HepG2 (cell line): ENCODE results near the gene SAPCD1. TPM values are rescaled to one million over a fixed set of nuclear protein-coding genes. Genes with fewer than 3 reads are reported as not detected.
A peak's percentile ranks its signal among the peaks of the same experiment; 100 is the strongest.

Experiments used
- CBX1 ChIP-seq: IDR thresholded peaks from one replicate; pipeline ENCODE4 v1.6.1; 2016; ENCODE audit warnings: antibody characterized with exemption, low read depth
- FOXC1 ChIP-seq: sonication (generic); formaldehyde crosslinking; IDR thresholded peaks from 2 replicates; pipeline ENCODE4 v1.8.0; 2022; ENCODE audit warnings: mild to moderate bottlenecking, missing genetic modification reagents, borderline replicate concordance
- KDM2A ChIP-seq: sonication (generic); formaldehyde crosslinking; IDR thresholded peaks from 2 replicates; pipeline ENCODE4 v1.4.0; 2020; ENCODE audit warnings: low read depth, missing genetic modification reagents, borderline replicate concordance
- NRL ChIP-seq: sonication (generic); formaldehyde crosslinking; IDR thresholded peaks from 2 replicates; pipeline ENCODE4 v1.5.0; 2020; ENCODE audit warnings: missing genetic modification reagents, mild to moderate bottlenecking, moderate library complexity, borderline replicate concordance
- PCBP2 ChIP-seq: fragments of 200-400 bp; formaldehyde crosslinking; optimal IDR thresholded peaks from 2 replicates; pipeline ENCODE3; 2018; ENCODE audit warnings: low read length, low read depth; ENCODE audit not compliant: poor library complexity, severe bottlenecking
- RBM22 ChIP-seq: fragments of 200-400 bp; formaldehyde crosslinking; optimal IDR thresholded peaks from 2 replicates; pipeline ENCODE3; 2017; ENCODE audit warnings: mild to moderate bottlenecking, low read length, moderate library complexity
- SNRNP70 ChIP-seq: fragments of 200-400 bp; formaldehyde crosslinking; IDR thresholded peaks from 2 replicates; pipeline ENCODE4 v1.6.1; 2017; ENCODE audit warnings: mild to moderate bottlenecking, low read depth, low read length, moderate library complexity
- SOX6 ChIP-seq, 2 experiments: fragments of 450-650 bp in 1 of 2; sonication (generic) in 1 of 2; formaldehyde crosslinking in 1 of 2; IDR thresholded peaks; 2 replicates each; pipeline versions ENCODE4 v1.4.0 to v1.6.1; 2017 to 2020; ENCODE audit warnings: antibody characterized with exemption in 1 of 2, mild to moderate bottlenecking in 1 of 2, missing genetic modification reagents in 1 of 2
- TBX3 ChIP-seq: fragments of 450-650 bp; IDR thresholded peaks from 2 replicates; pipeline ENCODE4 v1.6.1; 2017; ENCODE audit warnings: antibody characterized with exemption, mild to moderate bottlenecking, inconsistent platforms, borderline replicate concordance
- TCF7 ChIP-seq: sonication (generic); IDR thresholded peaks from 2 replicates; pipeline ENCODE4 v1.6.1; 2016; ENCODE audit warnings: antibody characterized with exemption, low read depth
- ZFP90 ChIP-seq: sonication (generic); formaldehyde crosslinking; IDR thresholded peaks from 2 replicates; pipeline ENCODE4 v1.8.0; 2022; ENCODE audit warnings: missing genetic modification reagents, mild to moderate bottlenecking, inconsistent platforms, borderline replicate concordance
- ZKSCAN8 ChIP-seq: IDR thresholded peaks from 2 replicates; pipeline ENCODE4 v1.6.1; 2016; ENCODE audit warnings: borderline replicate concordance, missing genetic modification reagents, missing compliant biosample characterization
- ZNF333 ChIP-seq: sonication (generic); formaldehyde crosslinking; IDR thresholded peaks from 2 replicates; pipeline ENCODE4 v1.4.0; 2020; ENCODE audit warnings: mild to moderate bottlenecking, missing genetic modification reagents, borderline replicate concordance
- polyA plus RNA-seq, 8 experiments: library from polyadenylated mRNA; depleted of rRNA in 3 of 8; stranded (reverse) in 7 of 8; unstranded in 1 of 8; fragments of >200 nt; fragmentation: Illumina TruSeq in 4 of 8; extraction: Trizol in 4 of 8; gene quantifications; 2 replicates each; pipeline versions ENCODE4 v1.2.1 to v1.2.3, GENCODE V29; 2011 to 2016; ENCODE audit warnings: low read depth in 4 of 8, missing spikeins in 1 of 8, mixed read lengths in 1 of 8; ENCODE audit not compliant: insufficient read depth in 1 of 8
- total RNA-seq, 5 experiments: library from RNA; depleted of rRNA; stranded (reverse); fragments of >200 nt; fragmentation: Illumina TruSeq; extraction: Trizol; gene quantifications; 2 replicates each; pipeline ENCODE4 v1.2.3, GENCODE V29; 2016; ENCODE audit warnings: low read depth in 1 of 5
- TF ChIP-seq, protein P1 (sequence below): sonication (generic); formaldehyde crosslinking; IDR thresholded peaks from 2 replicates; pipeline ENCODE4 v1.4.0; 2020; ENCODE audit warnings: mild to moderate bottlenecking, missing genetic modification reagents
- TF ChIP-seq, protein P2 (sequence below): IDR thresholded peaks from 2 replicates; pipeline ENCODE4 v1.6.1; 2018; ENCODE audit warnings: missing genetic modification reagents
- TF ChIP-seq, protein P3 (sequence below): sonication (generic); formaldehyde crosslinking; IDR thresholded peaks from 2 replicates; pipeline ENCODE4 v1.4.0; 2020; ENCODE audit warnings: missing genetic modification reagents
- TF ChIP-seq, protein P4 (sequence below): sonication (generic); formaldehyde crosslinking; IDR thresholded peaks from 2 replicates; pipeline ENCODE4 v1.4.0; 2020; ENCODE audit warnings: mild to moderate bottlenecking, missing genetic modification reagents
- TF ChIP-seq, protein P5 (sequence below): sonication (generic); formaldehyde crosslinking; IDR thresholded peaks from 2 replicates; pipeline ENCODE4 v1.5.1; 2020; ENCODE audit warnings: missing genetic modification reagents, mild to moderate bottlenecking, borderline replicate concordance
- TF ChIP-seq, protein P6 (sequence below): sonication (generic); formaldehyde crosslinking; IDR thresholded peaks from 2 replicates; pipeline ENCODE4 v1.4.0; 2020; ENCODE audit warnings: missing genetic modification reagents

Gene SAPCD1
- total and polyA plus RNA-seq, 2 of the 13 experiments (the other 11 are each of a cell fraction or from before 2014, with no cell fraction given): 2.5 to 3.9 TPM

DNA sequence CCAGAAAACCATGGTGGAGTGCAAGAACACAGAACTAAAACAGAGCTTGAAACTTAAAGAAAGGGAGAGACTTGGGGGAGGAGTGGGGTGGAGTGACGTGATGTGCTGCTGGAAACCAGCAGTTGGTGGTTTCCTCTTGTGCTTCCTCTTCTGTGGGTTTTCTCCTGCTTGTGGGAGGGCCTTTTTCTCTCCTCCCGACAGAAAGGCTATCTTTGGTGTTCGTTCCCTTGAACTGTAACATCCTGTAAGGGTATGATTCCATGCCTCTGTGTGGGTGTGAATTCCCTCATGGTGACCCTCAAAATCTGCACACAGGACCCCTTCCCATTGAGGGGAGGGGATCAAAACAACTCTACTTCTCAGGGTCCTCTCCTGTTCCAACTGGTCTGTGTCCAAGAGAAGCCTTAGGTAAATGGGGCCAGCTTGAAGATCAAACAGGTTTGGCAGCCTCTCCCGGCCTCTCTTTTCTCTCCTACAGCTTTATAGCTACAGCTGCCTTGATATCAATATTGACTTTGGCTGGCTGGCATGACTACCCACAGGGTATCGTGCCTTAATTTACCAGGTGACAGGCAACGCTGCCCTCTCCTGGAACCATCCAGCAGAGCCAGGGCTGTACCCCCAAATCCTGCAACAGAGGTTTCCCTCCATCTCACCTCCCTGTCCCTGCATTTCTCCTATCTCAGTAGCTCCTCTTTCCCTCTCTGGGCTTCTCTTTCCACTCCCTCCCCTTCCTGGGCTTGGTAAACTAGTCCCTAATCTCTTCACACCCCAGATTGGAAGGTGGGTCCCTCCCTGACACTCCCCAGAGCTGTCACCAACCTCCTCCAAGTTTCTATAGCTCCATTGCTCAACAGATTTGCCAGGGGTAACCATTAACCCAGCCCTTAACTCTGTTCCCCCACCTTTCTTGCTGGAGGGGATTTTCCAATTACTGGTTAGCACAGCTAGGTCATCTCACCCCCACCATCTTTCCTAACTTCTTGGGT is 24.2 kb upstream of the SAPCD1 start (continued):
- TF ChIP-seq, protein P1, sequence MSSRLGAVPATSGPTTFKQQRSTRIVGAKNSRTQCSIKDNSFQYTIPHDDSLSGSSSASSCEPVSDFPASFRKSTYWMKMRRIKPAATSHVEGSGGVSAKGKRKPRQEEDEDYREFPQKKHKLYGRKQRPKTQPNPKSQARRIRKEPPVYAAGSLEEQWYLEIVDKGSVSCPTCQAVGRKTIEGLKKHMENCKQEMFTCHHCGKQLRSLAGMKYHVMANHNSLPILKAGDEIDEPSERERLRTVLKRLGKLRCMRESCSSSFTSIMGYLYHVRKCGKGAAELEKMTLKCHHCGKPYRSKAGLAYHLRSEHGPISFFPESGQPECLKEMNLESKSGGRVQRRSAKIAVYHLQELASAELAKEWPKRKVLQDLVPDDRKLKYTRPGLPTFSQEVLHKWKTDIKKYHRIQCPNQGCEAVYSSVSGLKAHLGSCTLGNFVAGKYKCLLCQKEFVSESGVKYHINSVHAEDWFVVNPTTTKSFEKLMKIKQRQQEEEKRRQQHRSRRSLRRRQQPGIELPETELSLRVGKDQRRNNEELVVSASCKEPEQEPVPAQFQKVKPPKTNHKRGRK: no peak
- TF ChIP-seq CBX1 (no peak), FOXC1 (0 out of 2 replicates have a peak, but pooled peaks have one; percentile 71), ZFP90 (CRISPR knock-in tag) (no peak), ZNF333 (peak; percentile 81; the same call in 1 of the 2 replicates), PCBP2 (no peak), SOX6 (IDR thresholded peaks at IDR 0.05) (no peak), SOX6 (CRISPR knock-in tag; IDR thresholded peaks at IDR 0.05) (peak; percentile 85), RBM22 (no peak), KDM2A (peak; percentile 49), ZKSCAN8 (CRISPR knock-in tag) (no peak), NRL (no peak), TBX3 (peak; percentile 94), SNRNP70 (no peak), TCF7 (peak; percentile 81)
- TF ChIP-seq, protein P2, sequence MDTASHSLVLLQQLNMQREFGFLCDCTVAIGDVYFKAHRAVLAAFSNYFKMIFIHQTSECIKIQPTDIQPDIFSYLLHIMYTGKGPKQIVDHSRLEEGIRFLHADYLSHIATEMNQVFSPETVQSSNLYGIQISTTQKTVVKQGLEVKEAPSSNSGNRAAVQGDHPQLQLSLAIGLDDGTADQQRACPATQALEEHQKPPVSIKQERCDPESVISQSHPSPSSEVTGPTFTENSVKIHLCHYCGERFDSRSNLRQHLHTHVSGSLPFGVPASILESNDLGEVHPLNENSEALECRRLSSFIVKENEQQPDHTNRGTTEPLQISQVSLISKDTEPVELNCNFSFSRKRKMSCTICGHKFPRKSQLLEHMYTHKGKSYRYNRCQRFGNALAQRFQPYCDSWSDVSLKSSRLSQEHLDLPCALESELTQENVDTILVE (CRISPR knock-in tag): peak; percentile 81
- TF ChIP-seq, protein P3, sequence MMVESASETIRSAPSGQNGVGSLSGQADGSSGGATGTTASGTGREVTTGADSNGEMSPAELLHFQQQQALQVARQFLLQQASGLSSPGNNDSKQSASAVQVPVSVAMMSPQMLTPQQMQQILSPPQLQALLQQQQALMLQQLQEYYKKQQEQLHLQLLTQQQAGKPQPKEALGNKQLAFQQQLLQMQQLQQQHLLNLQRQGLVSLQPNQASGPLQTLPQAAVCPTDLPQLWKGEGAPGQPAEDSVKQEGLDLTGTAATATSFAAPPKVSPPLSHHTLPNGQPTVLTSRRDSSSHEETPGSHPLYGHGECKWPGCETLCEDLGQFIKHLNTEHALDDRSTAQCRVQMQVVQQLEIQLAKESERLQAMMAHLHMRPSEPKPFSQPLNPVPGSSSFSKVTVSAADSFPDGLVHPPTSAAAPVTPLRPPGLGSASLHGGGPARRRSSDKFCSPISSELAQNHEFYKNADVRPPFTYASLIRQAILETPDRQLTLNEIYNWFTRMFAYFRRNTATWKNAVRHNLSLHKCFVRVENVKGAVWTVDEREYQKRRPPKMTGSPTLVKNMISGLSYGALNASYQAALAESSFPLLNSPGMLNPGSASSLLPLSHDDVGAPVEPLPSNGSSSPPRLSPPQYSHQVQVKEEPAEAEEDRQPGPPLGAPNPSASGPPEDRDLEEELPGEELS (CRISPR knock-in tag): peak; percentile 97
- TF ChIP-seq, protein P4, sequence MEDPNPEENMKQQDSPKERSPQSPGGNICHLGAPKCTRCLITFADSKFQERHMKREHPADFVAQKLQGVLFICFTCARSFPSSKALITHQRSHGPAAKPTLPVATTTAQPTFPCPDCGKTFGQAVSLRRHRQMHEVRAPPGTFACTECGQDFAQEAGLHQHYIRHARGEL: no peak
- TF ChIP-seq, protein P5, sequence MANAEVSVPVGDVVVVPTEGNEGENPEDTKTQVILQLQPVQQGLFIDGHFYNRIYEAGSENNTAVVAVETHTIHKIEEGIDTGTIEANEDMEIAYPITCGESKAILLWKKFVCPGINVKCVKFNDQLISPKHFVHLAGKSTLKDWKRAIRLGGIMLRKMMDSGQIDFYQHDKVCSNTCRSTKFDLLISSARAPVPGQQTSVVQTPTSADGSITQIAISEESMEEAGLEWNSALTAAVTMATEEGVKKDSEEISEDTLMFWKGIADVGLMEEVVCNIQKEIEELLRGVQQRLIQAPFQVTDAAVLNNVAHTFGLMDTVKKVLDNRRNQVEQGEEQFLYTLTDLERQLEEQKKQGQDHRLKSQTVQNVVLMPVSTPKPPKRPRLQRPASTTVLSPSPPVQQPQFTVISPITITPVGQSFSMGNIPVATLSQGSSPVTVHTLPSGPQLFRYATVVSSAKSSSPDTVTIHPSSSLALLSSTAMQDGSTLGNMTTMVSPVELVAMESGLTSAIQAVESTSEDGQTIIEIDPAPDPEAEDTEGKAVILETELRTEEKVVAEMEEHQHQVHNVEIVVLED: no peak
- TF ChIP-seq, protein P6, sequence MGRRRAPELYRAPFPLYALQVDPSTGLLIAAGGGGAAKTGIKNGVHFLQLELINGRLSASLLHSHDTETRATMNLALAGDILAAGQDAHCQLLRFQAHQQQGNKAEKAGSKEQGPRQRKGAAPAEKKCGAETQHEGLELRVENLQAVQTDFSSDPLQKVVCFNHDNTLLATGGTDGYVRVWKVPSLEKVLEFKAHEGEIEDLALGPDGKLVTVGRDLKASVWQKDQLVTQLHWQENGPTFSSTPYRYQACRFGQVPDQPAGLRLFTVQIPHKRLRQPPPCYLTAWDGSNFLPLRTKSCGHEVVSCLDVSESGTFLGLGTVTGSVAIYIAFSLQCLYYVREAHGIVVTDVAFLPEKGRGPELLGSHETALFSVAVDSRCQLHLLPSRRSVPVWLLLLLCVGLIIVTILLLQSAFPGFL (CRISPR knock-in tag): no peak
